H1 (cell line): ENCODE results near the gene RBM42. TPM values are rescaled to one million over a fixed set of nuclear protein-coding genes. Genes with fewer than 3 reads are reported as not detected.

Experiments used
- CTCF ChIA-PET: fragments of 300-600 bp; sonication (Branson Sonifier 250); formaldehyde crosslinking; loops from one replicate; lab custom pipeline; 2021; ENCODE audit not compliant: partially characterized antibody; lab: Charles Lee
- POLR2A ChIA-PET: fragments of 300-600 bp; sonication (Branson Sonifier 250); formaldehyde crosslinking; loops from one replicate; lab custom pipeline; 2021; ENCODE audit warnings: inconsistent platforms; ENCODE audit not compliant: partially characterized antibody; lab: Charles Lee
- DNase-seq, 2 experiments: peaks; one replicate each; pipeline versions ENCODE4 v3.0.0 to v3.0.0-alpha.2; 2010 to 2022; ENCODE audit warnings: low spot score in 2 of 2, low read depth in 1 of 2, mixed read lengths in 1 of 2
- FAIRE-seq: peaks from 2 replicates; lab custom pipeline; 2011; peaks lifted over from hg19 to GRCh38; lab: Jason Lieb, UNC
- H2AFZ ChIP-seq: 2 replicates; pipeline ENCODE4 v1.8.1; 2012; ENCODE audit warnings: low read length, inconsistent platforms
- H2AK5ac ChIP-seq: 2 replicates; pipeline ENCODE4 v1.6.1; 2013; ENCODE audit warnings: low read depth, low read length
- H2BK120ac ChIP-seq: replicated peaks from 2 replicates; pipeline ENCODE3; 2013; ENCODE audit warnings: low read depth, low read length, inconsistent platforms
- H2BK12ac ChIP-seq: 2 replicates; pipeline ENCODE4 v1.6.1; 2013; ENCODE audit warnings: low read depth, low read length
- H2BK15ac ChIP-seq: 2 replicates; pipeline ENCODE4 v1.6.1; 2013; ENCODE audit warnings: low read length
- H2BK20ac ChIP-seq: 2 replicates; pipeline ENCODE4 v1.6.1; 2013; ENCODE audit warnings: low read length
- H2BK5ac ChIP-seq: 2 replicates; pipeline ENCODE4 v1.6.1; 2013; ENCODE audit warnings: low read depth, low read length
- H3K14ac ChIP-seq: 2 replicates; pipeline ENCODE4 v1.6.1; 2013; ENCODE audit warnings: inconsistent platforms; ENCODE audit not compliant: insufficient read length
- H3K18ac ChIP-seq: 2 replicates; pipeline ENCODE4 v1.6.1; 2013; ENCODE audit warnings: low read length; ENCODE audit errors: extremely low read depth
- H3K23ac ChIP-seq: 2 replicates; pipeline ENCODE4 v1.6.1; 2013; ENCODE audit warnings: inconsistent platforms; ENCODE audit not compliant: insufficient read length
- H3K23me2 ChIP-seq: 2 replicates; pipeline ENCODE4 v1.6.1; 2013; ENCODE audit warnings: low read depth, low read length
- H3K27ac ChIP-seq: 2 replicates; pipeline ENCODE4 v1.6.1; 2011; ENCODE audit warnings: low read depth, low read length, inconsistent platforms
- H3K27me3 ChIP-seq, 4 experiments: replicated peaks in 1 of 4; 1 replicate in 1 of 4; 2 replicates in 3 of 4; pipeline versions ENCODE4 v1.6.1 to v1.8.1; 2011 to 2013; ENCODE audit warnings: low read length in 3 of 4, mild to moderate bottlenecking in 3 of 4, inconsistent platforms in 2 of 4, mixed read lengths in 2 of 4, moderate library complexity in 1 of 4; ENCODE audit not compliant: control insufficient read depth in 3 of 4, insufficient read depth in 3 of 4; ENCODE audit errors: extremely low read depth in 1 of 4
- H3K36me3 ChIP-seq, 4 experiments: 2 replicates each; pipeline versions ENCODE4 v1.6.1 to v1.8.1; 2011 to 2013; ENCODE audit warnings: mild to moderate bottlenecking in 4 of 4, low read length in 3 of 4, moderate library complexity in 2 of 4, control low read depth in 1 of 4, inconsistent platforms in 1 of 4; ENCODE audit not compliant: insufficient read depth in 4 of 4, control insufficient read depth in 2 of 4
- H3K4ac ChIP-seq: replicated peaks from 2 replicates; pipeline ENCODE3; 2013; ENCODE audit warnings: low read length, low read depth, mixed read lengths, inconsistent platforms; ENCODE audit not compliant: insufficient read length
- H3K4me1 ChIP-seq, 4 experiments: replicated peaks in 1 of 4; 1 replicate in 1 of 4; 2 replicates in 3 of 4; pipeline versions ENCODE4 v1.6.1 to v1.8.1; 2011 to 2013; ENCODE audit warnings: low read length in 3 of 4, inconsistent platforms in 2 of 4, mixed read lengths in 1 of 4; ENCODE audit not compliant: insufficient read depth in 4 of 4, control insufficient read depth in 3 of 4
- H3K4me2 ChIP-seq, 2 experiments: 2 replicates each; pipeline versions ENCODE4 v1.6.1 to v1.8.1; 2011 to 2013; ENCODE audit warnings: low read depth in 2 of 2, low read length in 2 of 2, control low read depth in 1 of 2, inconsistent platforms in 1 of 2, mild to moderate bottlenecking in 1 of 2; ENCODE audit not compliant: insufficient read depth in 1 of 2
- H3K4me3 ChIP-seq, 4 experiments: fragments of 200-600, 300-600 bp in 1 of 4; sonication (generic), shearing (Covaris generic), sonication (Bioruptor Twin) in 1 of 4; 2 replicates each; pipeline versions ENCODE4 v1.5.1 to v1.8.1; 2011 to 2016; ENCODE audit warnings: low read length in 4 of 4, low read depth in 3 of 4, control low read depth in 2 of 4, inconsistent platforms in 2 of 4, mild to moderate bottlenecking in 2 of 4, mixed read lengths in 1 of 4, moderate library complexity in 1 of 4; ENCODE audit not compliant: insufficient read depth in 2 of 4; ENCODE audit errors: extremely low read depth in 1 of 4
- H3K56ac ChIP-seq: replicated peaks from 2 replicates; pipeline ENCODE3; 2013; ENCODE audit warnings: low read depth, mild to moderate bottlenecking, mixed read lengths, low read length, inconsistent platforms; ENCODE audit not compliant: insufficient read length
- H3K79me1 ChIP-seq: 2 replicates; pipeline ENCODE4 v1.6.1; 2013; ENCODE audit warnings: low read depth, low read length, control low read depth
- H3K79me2 ChIP-seq, 2 experiments: 2 replicates each; pipeline versions ENCODE4 v1.6.1 to v1.8.1; 2012 to 2013; ENCODE audit warnings: low read length in 2 of 2, mild to moderate bottlenecking in 2 of 2, inconsistent platforms in 1 of 2; ENCODE audit not compliant: insufficient read depth in 2 of 2, control insufficient read depth in 1 of 2
- H3K9ac ChIP-seq, 4 experiments: replicated peaks in 1 of 4; 1 replicate in 1 of 4; 2 replicates in 3 of 4; pipeline versions ENCODE4 v1.6.1 to v1.8.1; 2011 to 2013; ENCODE audit warnings: low read depth in 3 of 4, low read length in 3 of 4, control low read depth in 2 of 4, mild to moderate bottlenecking in 2 of 4, moderate library complexity in 2 of 4, inconsistent platforms in 1 of 4; ENCODE audit errors: extremely low read depth in 1 of 4
- H3K9me3 ChIP-seq, 2 experiments: 2 replicates each; pipeline versions ENCODE4 v1.6.1 to v1.8.1; 2012 to 2013; ENCODE audit warnings: mild to moderate bottlenecking in 2 of 2, moderate library complexity in 2 of 2, control low read depth in 1 of 2, inconsistent platforms in 1 of 2, low read depth in 1 of 2, low read length in 1 of 2, mixed read lengths in 1 of 2; ENCODE audit not compliant: insufficient read depth in 2 of 2
- H4K20me1 ChIP-seq, 2 experiments: replicated peaks in 1 of 2; 2 replicates each; pipeline versions ENCODE3 to v1.8.1; 2011 to 2013; ENCODE audit warnings: inconsistent platforms in 2 of 2, low read length in 2 of 2, mild to moderate bottlenecking in 1 of 2; ENCODE audit not compliant: insufficient read depth in 2 of 2, control insufficient read depth in 1 of 2
- H4K5ac ChIP-seq: 2 replicates; pipeline ENCODE4 v1.6.1; 2013; ENCODE audit warnings: low read length, low read depth, mixed read lengths, inconsistent platforms; ENCODE audit not compliant: insufficient read length
- H4K8ac ChIP-seq: 2 replicates; pipeline ENCODE4 v1.8.0; 2013; ENCODE audit warnings: mild to moderate bottlenecking, moderate library complexity, low read length, inconsistent platforms; ENCODE audit not compliant: insufficient read depth; ENCODE audit errors: extremely low read depth
- H4K91ac ChIP-seq: replicated peaks from 2 replicates; pipeline ENCODE3; 2013; ENCODE audit warnings: low read length, mixed read lengths, inconsistent platforms; ENCODE audit not compliant: insufficient read length
- POLR2AphosphoS5 ChIP-seq: IDR thresholded peaks from 2 replicates; pipeline ENCODE4 v1.6.1; 2011; ENCODE audit warnings: low read depth, low read length
- SAP30 ChIP-seq: fragments of 300-600 bp; sonication (generic); IDR thresholded peaks from 2 replicates; pipeline ENCODE4 v1.7.1; 2012; ENCODE audit warnings: low read length, moderate library complexity, mild to moderate bottlenecking, inconsistent platforms; ENCODE audit not compliant: insufficient read depth, insufficient replicate concordance
- SP2 ChIP-seq: IDR thresholded peaks from 2 replicates; pipeline ENCODE4 v1.6.1; 2012; ENCODE audit warnings: mild to moderate bottlenecking, low read length, inconsistent platforms
- WGBS, 2 experiments: shearing (Covaris generic) in 1 of 2; methylation state at CpG; one replicate each; pipeline versions ENCODE4 v1.1.6 to v1.1.7; 2013 to 2015; ENCODE audit warnings: low lambda C conversion rate in 2 of 2, mixed read lengths in 2 of 2, inconsistent platforms in 1 of 2, low coverage in 1 of 2, missing lambda C conversion rate in 1 of 2; ENCODE audit not compliant: insufficient replicate concordance in 2 of 2, insufficient coverage in 1 of 2, insufficient read length in 1 of 2; ENCODE audit errors: extremely low coverage in 1 of 2, missing lambda C conversion rate in 1 of 2; 5-methylcytosine and 5-hydroxymethylcytosine counted together
- polyA plus RNA-seq, 7 experiments: library from polyadenylated mRNA; depleted of rRNA in 3 of 7; stranded (reverse) in 5 of 7; unstranded in 2 of 7; fragments of >200 nt in 5 of 7; fragments of 200-250 nt in 2 of 7; gene quantifications; 1 replicate in 5 of 7; 2 replicates in 1 of 7; 4 replicates in 1 of 7; pipeline versions ENCODE4 v1.2.1 to v1.2.3, GENCODE V29; 2011 to 2013; ENCODE audit warnings: missing spikeins in 2 of 7, mixed read lengths in 2 of 7
- total RNA-seq: library from RNA; stranded (reverse); fragmentation: NEBNext Ultra II Directional; extraction: Animal tissue kit (Norgen Biotek cat#: 25700); gene quantifications from 2 replicates; pipeline ENCODE4 v1.2.1, GENCODE V29; 2021

The RBM42 gene
- total and polyA plus RNA-seq, 2 of the 8 experiments (the other 6 are each of a cell fraction or from before 2014, with no cell fraction given), result 59.8 to 80.8 TPM

GRCh38 chr19:35633727-35634440 is 5.0 kb downstream of the RBM42 start:
- no peak overlapping the region for H3K9ac ChIP-seq
- no peak overlapping the region for H2AFZ ChIP-seq
- H3K23ac ChIP-seq, result no peak overlapping the region
- no peak overlapping the region for H2BK120ac ChIP-seq
- no peak overlapping the region for H4K8ac ChIP-seq
- no peak for TF ChIP-seq SAP30
- no peak for TF ChIP-seq POLR2AphosphoS5
- no peak for TF ChIP-seq SP2
- TF ChIP-seq, all 59 proteins: peak for 0
- no peak overlapping the region for H2BK15ac ChIP-seq
- H3K9me3 ChIP-seq, result no peaks in the 10 kb centered on the region
- ChIA-PET POLR2A (interaction anchor here (1.5 kb wide), 1 partner anchor 9 kb away, joined by 4 read pairs; no protein-coding TSS in a partner anchor), CTCF (no interaction called here)
- peaks cover 0 to 6% of the 10 kb centered on the region in 2 experiments for H4K20me1 ChIP-seq
- peaks cover 0 to 6% of the 10 kb centered on the region in 2 experiments; a peak in 1 of 4 replicates for H3K79me2 ChIP-seq
- H4K91ac ChIP-seq, result no peak overlapping the region
- H3K27me3 ChIP-seq, result no peaks in the 10 kb centered on the region
- 93% methylated on average over 27 of the region's 29 CpGs; no CpG with 5 or more reads in 1 of the 2 experiments for WGBS, 2 experiments
- FAIRE-seq (no peak), DNase-seq (no peak)
- H4K5ac ChIP-seq, result no peak overlapping the region
- H2BK5ac ChIP-seq, result no peak overlapping the region
- no peak overlapping the region for H3K27ac ChIP-seq
- peaks cover 18 to 51% (median 33%) of the 10 kb centered on the region in 4 experiments for H3K36me3 ChIP-seq
- H3K4ac ChIP-seq, result no peak overlapping the region
- peaks cover 0 to 3% (median 1%) of the 10 kb centered on the region in 4 experiments; a peak in 2 of 7 replicates for H3K4me1 ChIP-seq
- no peak overlapping the region for H3K4me3 ChIP-seq
- H2BK20ac ChIP-seq, result no peak overlapping the region
- no peak overlapping the region for H3K4me2 ChIP-seq
- no peak overlapping the region for H2BK12ac ChIP-seq
- no peak overlapping the region for H3K14ac ChIP-seq
- H3K23me2 ChIP-seq, result peaks cover 7% of the 10 kb centered on the region; the same call in 1 of the 2 replicates
- H3K18ac ChIP-seq, result no peak overlapping the region
- H2AK5ac ChIP-seq, result no peak overlapping the region
- H3K56ac ChIP-seq, result no peak overlapping the region
- no peaks in the 10 kb centered on the region; the same call in 1 of the 2 replicates for H3K79me1 ChIP-seq
